Measurements from ENCODE around the gene KRTAP4-11. TPM values are rescaled to one million over a fixed set of nuclear protein-coding genes. Genes with fewer than 3 reads are reported as not detected.

The KRTAP4-11 gene
- total and polyA plus RNA-seq, 2 of the 13 experiments (the other 11 are each of a cell fraction or from before 2014, with no cell fraction given), result not detected

GRCh38 chr17:41133880-41134735 lies 15.9 kb upstream of the KRTAP4-11 start (continued):
- no peak for TF ChIP-seq TCF7 (IDR thresholded peaks at IDR 0.05; ENCODE audit: low read depth)
- no peak for TF ChIP-seq ZNF747 (CRISPR knock-in tag; IDR thresholded peaks at IDR 0.05; ENCODE audit: borderline replicate concordance)
- TF ChIP-seq ZBTB1 (CRISPR knock-in tag; IDR thresholded peaks at IDR 0.05; ENCODE audit: borderline replicate concordance), result no peak
- TF ChIP-seq ZNF234 (CRISPR knock-in tag; conservative IDR thresholded peaks at IDR 0.05), result no peak
- no peak for TF ChIP-seq ZNF576 (CRISPR knock-in tag; IDR thresholded peaks at IDR 0.05)
- no peak for TF ChIP-seq PHF8 (CRISPR knock-in tag; IDR thresholded peaks at IDR 0.05)

- no peak overlapping the region for H2AFZ ChIP-seq (ENCODE audit: low read length)
- no peak overlapping the region for H3K9ac ChIP-seq (ENCODE audit: insufficient read depth, low read depth, low read length)
- FAIRE-seq (no peak), DNase-seq (ENCODE audit: low spot score) (peak; percentile 23), ATAC-seq (no peak)
- no peaks in the 10 kb centered on the region for H3K4me1 ChIP-seq (ENCODE audit: insufficient read depth, low read length)
- no peak overlapping the region for H3K4me2 ChIP-seq (ENCODE audit: low read depth, low read length)
- ChIA-PET POLR2A (no interaction called here), CTCF (ENCODE audit: low intra/inter-chr PET ratio, low total read pairs) (no interaction called here)
- TF ChIP-seq NFE2 (CRISPR knock-in tag; IDR thresholded peaks at IDR 0.05), result no peak
- no peak for TF ChIP-seq BORCS8-MEF2B (CRISPR knock-in tag; IDR thresholded peaks at IDR 0.05)
- TF ChIP-seq CBFB (CRISPR knock-in tag; IDR thresholded peaks at IDR 0.05), result no peak
- H3K9me3 ChIP-seq (ENCODE audit: low read length), result no peaks in the 10 kb centered on the region
- intact Hi-C loops (cut with micrococcal nuclease; ENCODE audit: unreplicated experiment), result no loop called here
- H4K20me1 ChIP-seq (ENCODE audit: insufficient read depth, low read length), result no peaks in the 10 kb centered on the region
- H3K27ac ChIP-seq (ENCODE audit: extremely low read length, insufficient read depth, low read length), result no peak overlapping the region
- no peaks in the 10 kb centered on the region for H3K79me2 ChIP-seq (ENCODE audit: insufficient read depth, low read length)
- 0 out of 5 replicates have a peak, but pooled peaks cover 0 to 3% of the 10 kb centered on the region in 2 experiments for H3K27me3 ChIP-seq (ENCODE audit: control insufficient read depth in 1 of 2, insufficient read depth in 2 of 2, low read length in 2 of 2)
- no peaks in the 10 kb centered on the region for H3K36me3 ChIP-seq (replicated peaks in 1 of 2; ENCODE audit: control insufficient read depth in 1 of 2, insufficient read depth in 2 of 2, low read length in 2 of 2)
- 51% methylated on average over 3 of the region's 3 CpGs for WGBS (ENCODE audit: low lambda C conversion rate)
- no TSS peak for BruUV-seq (replicated peaks)
- no peak overlapping the region for H3K4me3 ChIP-seq (replicated peaks in 1 of 3; ENCODE audit: insufficient read depth in 1 of 3, low read depth in 2 of 3, low read length in 3 of 3)
- in situ Hi-C loops (cut with HindIII; ENCODE audit: extremely low pct_ligation_motif_present, low pct_unique_long_range_greater_than_20kb), result no loop called here
These were observed 13.8 kb upstream of the KRTAP4-11 start for GRCh38 chr17:41131979-41132378.
